Liver (tissue), 3 donors: ENCODE results near the gene CCDC144A.

Experiments used
- CTCF ChIP-seq: fragments of 150-350 bp; IDR thresholded peaks from 2 replicates; pipeline ENCODE4 v1.5.1; 2017; ENCODE audit warnings: improper control_type of control experiment, low read depth, low read length; ENCODE audit not compliant: missing input control
- NR2F2 ChIP-seq: IDR thresholded peaks from 2 replicates; pipeline ENCODE4 v1.6.1; 2016; ENCODE audit warnings: antibody characterized with exemption
- RXRA ChIP-seq, 2 donors: IDR thresholded peaks; 2 replicates each; pipeline ENCODE4 v1.6.1; 2017 to 2018; ENCODE audit warnings: antibody characterized with exemption in 2 of 2, mild to moderate bottlenecking in 1 of 2
- TF ChIP-seq, protein P1 (sequence below): IDR thresholded peaks from 2 replicates; pipeline ENCODE4 v1.6.1; 2016; ENCODE audit warnings: antibody characterized with exemption
- TF ChIP-seq, protein P2 (sequence below): IDR thresholded peaks from 2 replicates; pipeline ENCODE4 v1.6.1; 2016; ENCODE audit warnings: antibody characterized with exemption, mild to moderate bottlenecking
- donor health status: healthy.
- donor health status: healthy.

- TF ChIP-seq CTCF, result no peak
- TF ChIP-seq, protein P1, sequence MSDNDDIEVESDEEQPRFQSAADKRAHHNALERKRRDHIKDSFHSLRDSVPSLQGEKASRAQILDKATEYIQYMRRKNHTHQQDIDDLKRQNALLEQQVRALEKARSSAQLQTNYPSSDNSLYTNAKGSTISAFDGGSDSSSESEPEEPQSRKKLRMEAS, result no peak
- TF ChIP-seq, protein P2, sequence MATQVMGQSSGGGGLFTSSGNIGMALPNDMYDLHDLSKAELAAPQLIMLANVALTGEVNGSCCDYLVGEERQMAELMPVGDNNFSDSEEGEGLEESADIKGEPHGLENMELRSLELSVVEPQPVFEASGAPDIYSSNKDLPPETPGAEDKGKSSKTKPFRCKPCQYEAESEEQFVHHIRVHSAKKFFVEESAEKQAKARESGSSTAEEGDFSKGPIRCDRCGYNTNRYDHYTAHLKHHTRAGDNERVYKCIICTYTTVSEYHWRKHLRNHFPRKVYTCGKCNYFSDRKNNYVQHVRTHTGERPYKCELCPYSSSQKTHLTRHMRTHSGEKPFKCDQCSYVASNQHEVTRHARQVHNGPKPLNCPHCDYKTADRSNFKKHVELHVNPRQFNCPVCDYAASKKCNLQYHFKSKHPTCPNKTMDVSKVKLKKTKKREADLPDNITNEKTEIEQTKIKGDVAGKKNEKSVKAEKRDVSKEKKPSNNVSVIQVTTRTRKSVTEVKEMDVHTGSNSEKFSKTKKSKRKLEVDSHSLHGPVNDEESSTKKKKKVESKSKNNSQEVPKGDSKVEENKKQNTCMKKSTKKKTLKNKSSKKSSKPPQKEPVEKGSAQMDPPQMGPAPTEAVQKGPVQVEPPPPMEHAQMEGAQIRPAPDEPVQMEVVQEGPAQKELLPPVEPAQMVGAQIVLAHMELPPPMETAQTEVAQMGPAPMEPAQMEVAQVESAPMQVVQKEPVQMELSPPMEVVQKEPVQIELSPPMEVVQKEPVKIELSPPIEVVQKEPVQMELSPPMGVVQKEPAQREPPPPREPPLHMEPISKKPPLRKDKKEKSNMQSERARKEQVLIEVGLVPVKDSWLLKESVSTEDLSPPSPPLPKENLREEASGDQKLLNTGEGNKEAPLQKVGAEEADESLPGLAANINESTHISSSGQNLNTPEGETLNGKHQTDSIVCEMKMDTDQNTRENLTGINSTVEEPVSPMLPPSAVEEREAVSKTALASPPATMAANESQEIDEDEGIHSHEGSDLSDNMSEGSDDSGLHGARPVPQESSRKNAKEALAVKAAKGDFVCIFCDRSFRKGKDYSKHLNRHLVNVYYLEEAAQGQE, result no peak
- no peak for TF ChIP-seq NR2F2
- no peak for TF ChIP-seq RXRA (IDR thresholded peaks at IDR 0.05)
These were observed 28.8 kb upstream of the CCDC144A start for GRCh38 chr17:16661217-16661616.
